AG10803 (cell line): ENCODE data around the gene HSPA8.
A peak's percentile ranks its signal among the peaks of the same experiment; 100 is the strongest.

Experiments used
- DNase-seq: peaks from one replicate; pipeline ENCODE4 v3.0.0; 2010; ENCODE audit warnings: low read depth
- H3K4me3 ChIP-seq: 2 replicates; pipeline ENCODE4 v1.5.1; 2011; ENCODE audit warnings: mild to moderate bottlenecking, low read length, control low read depth
- CTCF ChIP-seq: conservative IDR thresholded peaks from 2 replicates; pipeline ENCODE4 v1.5.1; 2011; ENCODE audit warnings: mild to moderate bottlenecking, low read length, control low read depth, inconsistent platforms

The HSPA8 gene

GRCh38 chr11:123061403-123062157 lies at the start of gene HSPA8:
TSS of gene HSPA8 (minus strand) at chr11:123062136. CDS start at chr11:123061324, 812 bp downstream.
- DNase-seq: peak; percentile 52
- peak within 1 kb of the TSS; percentile 98 for H3K4me3 ChIP-seq

GRCh38 chr11:123111465-123111864 lies 49.5 kb upstream of the HSPA8 start:
- TF ChIP-seq CTCF: peak; percentile 79
- H3K4me3 ChIP-seq: no peak overlapping the region
- DNase-seq: peak; percentile 42

More at GRCh38 chr11:123061403-123062157, at the start of gene HSPA8:
- TF ChIP-seq CTCF: no peak

GRCh38 chr11:123110397-123110796 lies 48.5 kb upstream of the HSPA8 start:
- no peak for TF ChIP-seq CTCF
- DNase-seq: no peak
- no peak overlapping the region for H3K4me3 ChIP-seq

- no peak for DNase-seq
- TF ChIP-seq CTCF: no peak
- no peak overlapping the region for H3K4me3 ChIP-seq
Measured at GRCh38 chr11:123107945-123108495, 46.1 kb upstream of the HSPA8 start.

GRCh38 chr11:123104697-123105096 lies 42.8 kb upstream of the HSPA8 start:
- no peak for TF ChIP-seq CTCF
- no peak overlapping the region for H3K4me3 ChIP-seq
- DNase-seq: no peak

- TF ChIP-seq CTCF: peak; percentile 74
- peak; percentile 77 for DNase-seq
- no peak overlapping the region for H3K4me3 ChIP-seq
Measured at GRCh38 chr11:123103326-123103980, 41.5 kb upstream of the HSPA8 start.
